ENCODE results near the gene KCMF1. TPM values are rescaled to one million over a fixed set of nuclear protein-coding genes. Genes with fewer than 3 reads are reported as not detected.

Gene KCMF1
- total RNA-seq, 2 donors from 2014 or later: 77.3 to 108 TPM

GRCh38 chr2:85015653-85016360 lies 44.8 kb downstream of the KCMF1 start:
- Mint-ChIP-seq H3K4me3 (peak overlapping the region; percentile 60), H3K9me3 (peaks cover 4% of the 10 kb centered on the region), H3K27me3 (no peaks in the 10 kb centered on the region), H3K27ac (peak overlapping the region; percentile 85), H3K36me3 (ENCODE audit: low read depth) (peaks cover 46% of the 10 kb centered on the region), H3K4me1 (peaks cover 44% of the 10 kb centered on the region)
- ATAC-seq (replicated peaks): no peak

- no peak overlapping the region for H3K27ac Mint-ChIP-seq
- no peak for ATAC-seq (replicated peaks)
- peaks cover 41% of the 10 kb centered on the region for H3K4me1 Mint-ChIP-seq
- H3K9me3 Mint-ChIP-seq: no peaks in the 10 kb centered on the region
- H3K36me3 Mint-ChIP-seq (ENCODE audit: low read depth): peaks cover 46% of the 10 kb centered on the region
- H3K4me3 Mint-ChIP-seq: peak overlapping the region; percentile 60
- no peaks in the 10 kb centered on the region for H3K27me3 Mint-ChIP-seq
Measured at GRCh38 chr2:85016446-85016845, 45.5 kb downstream of the KCMF1 start.

GRCh38 chr2:85017411-85018048 lies 46.6 kb downstream of the KCMF1 start:
- ATAC-seq (replicated peaks): no peak
- peak overlapping the region; percentile 44 for H3K4me3 Mint-ChIP-seq
- peaks cover 46% of the 10 kb centered on the region for H3K36me3 Mint-ChIP-seq (ENCODE audit: low read depth)

GRCh38 chr2:85018049-85018447 lies 47.1 kb downstream of the KCMF1 start:
- peaks cover 30% of the 10 kb centered on the region for H3K4me1 Mint-ChIP-seq
- peak overlapping the region; percentile 44 for H3K4me3 Mint-ChIP-seq
- H3K27me3 Mint-ChIP-seq: no peaks in the 10 kb centered on the region
- ATAC-seq (replicated peaks): peak; percentile 75
- H3K9me3 Mint-ChIP-seq: no peaks in the 10 kb centered on the region
- H3K27ac Mint-ChIP-seq: peak overlapping the region; percentile 62
- H3K36me3 Mint-ChIP-seq (ENCODE audit: low read depth): peaks cover 47% of the 10 kb centered on the region

More at GRCh38 chr2:85017411-85018048, 46.6 kb downstream of the KCMF1 start:
- Mint-ChIP-seq H3K4me1 (peaks cover 34% of the 10 kb centered on the region), H3K27me3 (no peaks in the 10 kb centered on the region), H3K9me3 (no peaks in the 10 kb centered on the region), H3K27ac (peak overlapping the region; percentile 62)

- Mint-ChIP-seq H3K27ac (peak overlapping the region; percentile 17), H3K4me1 (peaks cover 33% of the 10 kb centered on the region), H3K4me3 (peak overlapping the region; percentile 1), H3K9me3 (no peaks in the 10 kb centered on the region), H3K36me3 (ENCODE audit: low read depth) (peaks cover 52% of the 10 kb centered on the region), H3K27me3 (no peaks in the 10 kb centered on the region)
- ATAC-seq (replicated peaks): peak; percentile 57
Measured at GRCh38 chr2:85019121-85019520, 48.2 kb downstream of the KCMF1 start.

GRCh38 chr2:85022232-85022631 lies 51.3 kb downstream of the KCMF1 start:
- no peak for ATAC-seq (replicated peaks)
- Mint-ChIP-seq H3K9me3 (no peaks in the 10 kb centered on the region), H3K27me3 (no peaks in the 10 kb centered on the region), H3K4me1 (peaks cover 18% of the 10 kb centered on the region), H3K27ac (no peak overlapping the region), H3K4me3 (no peak overlapping the region), H3K36me3 (ENCODE audit: low read depth) (peaks cover 63% of the 10 kb centered on the region)

GRCh38 chr2:85024372-85025047 lies 53.5 kb downstream of the KCMF1 start:
- no peaks in the 10 kb centered on the region for H3K9me3 Mint-ChIP-seq
- H3K4me3 Mint-ChIP-seq: no peak overlapping the region
- H3K4me1 Mint-ChIP-seq: peaks cover 18% of the 10 kb centered on the region
- ATAC-seq (replicated peaks): no peak
- H3K36me3 Mint-ChIP-seq (ENCODE audit: low read depth): peaks cover 86% of the 10 kb centered on the region
- no peaks in the 10 kb centered on the region for H3K27me3 Mint-ChIP-seq
- no peak overlapping the region for H3K27ac Mint-ChIP-seq

GRCh38 chr2:85032621-85033020 lies 61.7 kb downstream of the KCMF1 start:
- no peak overlapping the region for H3K27ac Mint-ChIP-seq
- ATAC-seq (replicated peaks): no peak
- H3K4me1 Mint-ChIP-seq: peaks cover 5% of the 10 kb centered on the region
- peaks cover 98% of the 10 kb centered on the region for H3K36me3 Mint-ChIP-seq (ENCODE audit: low read depth)
- H3K27me3 Mint-ChIP-seq: no peaks in the 10 kb centered on the region
- no peak overlapping the region for H3K4me3 Mint-ChIP-seq
- H3K9me3 Mint-ChIP-seq: no peaks in the 10 kb centered on the region

GRCh38 chr2:85033388-85033787 lies 62.4 kb downstream of the KCMF1 start:
- no peaks in the 10 kb centered on the region for H3K9me3 Mint-ChIP-seq
- H3K36me3 Mint-ChIP-seq (ENCODE audit: low read depth): peaks cover 98% of the 10 kb centered on the region
- ATAC-seq (replicated peaks): no peak
- H3K27ac Mint-ChIP-seq: no peak overlapping the region
- no peaks in the 10 kb centered on the region for H3K27me3 Mint-ChIP-seq
- no peak overlapping the region for H3K4me3 Mint-ChIP-seq
- peaks cover 5% of the 10 kb centered on the region for H3K4me1 Mint-ChIP-seq

- Mint-ChIP-seq H3K9me3 (no peaks in the 10 kb centered on the region), H3K27me3 (no peaks in the 10 kb centered on the region), H3K4me3 (no peak overlapping the region), H3K36me3 (ENCODE audit: low read depth) (peaks cover 98% of the 10 kb centered on the region), H3K27ac (no peak overlapping the region), H3K4me1 (peaks cover 7% of the 10 kb centered on the region)
- ATAC-seq (replicated peaks): no peak
Measured at GRCh38 chr2:85034158-85034557, 63.2 kb downstream of the KCMF1 start.

GRCh38 chr2:85037622-85038021 lies 66.7 kb downstream of the KCMF1 start:
- H3K4me1 Mint-ChIP-seq: peaks cover 14% of the 10 kb centered on the region
- H3K36me3 Mint-ChIP-seq (ENCODE audit: low read depth): peaks cover 99% of the 10 kb centered on the region
- peak overlapping the region; percentile 15 for H3K27ac Mint-ChIP-seq
- H3K27me3 Mint-ChIP-seq: no peaks in the 10 kb centered on the region
- ATAC-seq (replicated peaks): no peak
- H3K9me3 Mint-ChIP-seq: no peaks in the 10 kb centered on the region
- no peak overlapping the region for H3K4me3 Mint-ChIP-seq

GRCh38 chr2:85042330-85042729 lies 71.4 kb downstream of the KCMF1 start:
- Mint-ChIP-seq H3K9me3 (no peaks in the 10 kb centered on the region), H3K4me3 (no peak overlapping the region), H3K27ac (peak overlapping the region; percentile 62), H3K36me3 (ENCODE audit: low read depth) (peaks cover 100% of the 10 kb centered on the region), H3K4me1 (peaks cover 12% of the 10 kb centered on the region), H3K27me3 (no peaks in the 10 kb centered on the region)
- no peak for ATAC-seq (replicated peaks)

GRCh38 chr2:85048534-85048933 lies 77.6 kb downstream of the KCMF1 start:
- Mint-ChIP-seq H3K4me3 (no peak overlapping the region), H3K9me3 (no peaks in the 10 kb centered on the region), H3K36me3 (ENCODE audit: low read depth) (peaks cover 100% of the 10 kb centered on the region), H3K27me3 (no peaks in the 10 kb centered on the region), H3K4me1 (no peaks in the 10 kb centered on the region), H3K27ac (no peak overlapping the region)
- ATAC-seq (replicated peaks): no peak

GRCh38 chr2:85049236-85049635 lies 78.3 kb downstream of the KCMF1 start:
- Mint-ChIP-seq H3K27me3 (no peaks in the 10 kb centered on the region), H3K4me3 (no peak overlapping the region), H3K27ac (no peak overlapping the region), H3K9me3 (no peaks in the 10 kb centered on the region), H3K4me1 (no peaks in the 10 kb centered on the region), H3K36me3 (ENCODE audit: low read depth) (peaks cover 100% of the 10 kb centered on the region)
- no peak for ATAC-seq (replicated peaks)

- no peak overlapping the region for H3K27ac Mint-ChIP-seq
- no peaks in the 10 kb centered on the region for H3K27me3 Mint-ChIP-seq
- no peaks in the 10 kb centered on the region for H3K9me3 Mint-ChIP-seq
- H3K4me1 Mint-ChIP-seq: peaks cover 3% of the 10 kb centered on the region
- peaks cover 77% of the 10 kb centered on the region for H3K36me3 Mint-ChIP-seq (ENCODE audit: low read depth)
- no peak overlapping the region for H3K4me3 Mint-ChIP-seq
- peak; percentile 64 for ATAC-seq (replicated peaks)
Measured at GRCh38 chr2:85053802-85054201, 82.8 kb downstream of the KCMF1 start.

All from activated T-helper 17 cell treated with anti-CD3 and anti-CD28 coated beads, Interleukin-2, amount 50 U/mL, for 72 hours (primary cell).